ENCODE data around the gene DOCK8. TPM values are rescaled to one million over a fixed set of nuclear protein-coding genes. Genes with fewer than 3 reads are reported as not detected.

The DOCK8 gene
- total RNA-seq, 1 donor from 2014 or later: 83.4 TPM

DNA sequence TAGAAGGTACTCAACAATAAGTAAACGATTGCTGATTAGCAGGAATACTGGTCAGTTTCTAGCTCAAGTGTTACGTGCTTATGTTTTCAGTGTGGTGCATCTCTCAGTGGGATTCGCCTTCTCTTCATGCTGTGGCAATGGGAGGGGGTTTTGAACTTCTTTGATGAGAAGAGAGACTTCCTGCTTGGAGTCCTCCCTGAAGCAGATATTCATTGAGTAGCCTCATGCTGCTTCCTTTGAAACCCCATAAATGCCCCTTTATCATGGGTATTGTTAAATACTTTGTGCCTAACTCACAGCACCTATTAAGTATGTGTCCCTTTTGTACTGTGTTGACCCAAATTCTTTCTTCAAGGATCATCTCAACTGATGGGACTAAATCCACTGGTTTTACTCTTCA lies 116.5 kb downstream of the DOCK8 start:
- H3K36me3 ChIP-seq: peaks cover 66% of the 10 kb centered on the region
- H3K9me3 ChIP-seq: no peaks in the 10 kb centered on the region
- intact Hi-C loops (cut with DNase I): no loop called here
- DNase-seq (no peak), ATAC-seq (no peak)
- no peaks in the 10 kb centered on the region for H3K4me1 ChIP-seq
- TF ChIP-seq, protein P1, sequence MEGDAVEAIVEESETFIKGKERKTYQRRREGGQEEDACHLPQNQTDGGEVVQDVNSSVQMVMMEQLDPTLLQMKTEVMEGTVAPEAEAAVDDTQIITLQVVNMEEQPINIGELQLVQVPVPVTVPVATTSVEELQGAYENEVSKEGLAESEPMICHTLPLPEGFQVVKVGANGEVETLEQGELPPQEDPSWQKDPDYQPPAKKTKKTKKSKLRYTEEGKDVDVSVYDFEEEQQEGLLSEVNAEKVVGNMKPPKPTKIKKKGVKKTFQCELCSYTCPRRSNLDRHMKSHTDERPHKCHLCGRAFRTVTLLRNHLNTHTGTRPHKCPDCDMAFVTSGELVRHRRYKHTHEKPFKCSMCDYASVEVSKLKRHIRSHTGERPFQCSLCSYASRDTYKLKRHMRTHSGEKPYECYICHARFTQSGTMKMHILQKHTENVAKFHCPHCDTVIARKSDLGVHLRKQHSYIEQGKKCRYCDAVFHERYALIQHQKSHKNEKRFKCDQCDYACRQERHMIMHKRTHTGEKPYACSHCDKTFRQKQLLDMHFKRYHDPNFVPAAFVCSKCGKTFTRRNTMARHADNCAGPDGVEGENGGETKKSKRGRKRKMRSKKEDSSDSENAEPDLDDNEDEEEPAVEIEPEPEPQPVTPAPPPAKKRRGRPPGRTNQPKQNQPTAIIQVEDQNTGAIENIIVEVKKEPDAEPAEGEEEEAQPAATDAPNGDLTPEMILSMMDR (IDR thresholded peaks at IDR 0.05): no peak
- no peak overlapping the region for H3K27ac ChIP-seq
- no peaks in the 10 kb centered on the region for H3K27me3 ChIP-seq
- H3K4me3 ChIP-seq: no peak overlapping the region

DNA sequence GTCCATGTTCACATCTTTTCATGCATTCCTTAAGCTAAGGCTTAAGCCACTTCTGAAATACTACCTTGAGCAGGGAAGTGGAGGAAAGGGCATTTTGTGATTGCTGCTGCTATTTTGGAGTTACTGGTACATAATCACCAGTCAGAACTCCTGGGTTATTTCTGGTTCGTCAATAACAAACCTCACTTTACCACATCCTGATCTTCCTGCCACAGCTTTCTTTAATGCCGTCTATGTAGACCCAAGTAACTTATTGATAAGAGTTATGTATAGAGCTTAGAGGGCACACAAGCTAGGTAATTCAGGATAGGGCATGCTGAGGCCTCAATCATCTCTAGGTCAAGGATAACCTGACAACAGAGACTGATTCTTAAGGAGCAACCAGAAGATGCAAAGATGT lies 120.7 kb downstream of the DOCK8 start:
- Histone ChIP-seq H3K36me3 (peaks cover 76% of the 10 kb centered on the region), H3K4me1 (no peaks in the 10 kb centered on the region), H3K27ac (no peak overlapping the region), H3K9me3 (no peaks in the 10 kb centered on the region), H3K4me3 (no peak overlapping the region), H3K27me3 (no peaks in the 10 kb centered on the region)
- intact Hi-C loops (cut with DNase I): no loop called here
- no peak for ATAC-seq
- TF ChIP-seq, protein P1 (IDR thresholded peaks at IDR 0.05): no peak
- no peak for DNase-seq

DNA sequence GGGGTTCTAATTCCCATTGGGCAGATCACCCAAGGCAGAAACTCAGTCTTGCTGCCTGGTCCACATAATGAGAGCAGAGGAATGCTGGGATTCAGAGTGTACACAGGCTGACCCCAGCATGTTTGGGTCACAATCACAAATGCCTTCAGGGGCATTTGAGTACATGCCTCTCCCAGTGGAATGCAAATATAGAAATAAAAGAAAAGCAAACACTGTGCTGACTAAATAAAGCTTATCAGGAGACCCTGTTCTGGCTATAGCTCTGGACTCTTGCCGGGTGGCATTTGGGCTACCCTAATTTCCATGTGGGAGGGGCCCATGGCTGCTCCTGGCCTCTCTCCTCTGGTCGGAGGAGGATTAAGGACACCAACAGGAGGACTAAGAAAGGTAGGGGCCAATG lies 121.4 kb downstream of the DOCK8 start:
- Histone ChIP-seq H3K27ac (no peak overlapping the region), H3K4me3 (no peak overlapping the region), H3K4me1 (no peaks in the 10 kb centered on the region), H3K27me3 (no peaks in the 10 kb centered on the region), H3K9me3 (no peaks in the 10 kb centered on the region), H3K36me3 (peaks cover 72% of the 10 kb centered on the region)
- intact Hi-C loops (cut with DNase I): no loop called here
- peak; percentile 66 for DNase-seq
- TF ChIP-seq, protein P1 (IDR thresholded peaks at IDR 0.05): no peak
- ATAC-seq: peak; percentile 93

DNA sequence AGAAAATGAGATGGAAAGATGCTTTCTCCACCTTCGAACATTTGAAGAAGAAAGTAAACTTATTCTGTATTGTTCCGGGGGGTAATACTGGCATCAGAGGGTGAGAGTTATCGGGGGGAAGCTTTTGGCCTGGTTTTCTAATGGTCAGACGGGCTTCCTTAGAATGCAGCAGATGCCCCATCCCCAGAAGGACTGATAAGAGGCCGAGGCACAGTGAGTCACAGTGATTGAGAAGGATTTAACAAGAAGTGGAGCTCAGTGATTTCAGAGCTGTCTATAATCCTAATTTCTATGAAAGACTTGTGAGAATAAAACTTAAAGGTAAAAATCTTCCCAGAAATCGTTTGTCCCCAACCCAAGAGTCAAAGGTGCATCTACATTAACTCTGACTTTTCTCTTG lies 123.9 kb downstream of the DOCK8 start:
- intact Hi-C loops (cut with DNase I): no loop called here
- TF ChIP-seq, protein P1 (IDR thresholded peaks at IDR 0.05): no peak
- no peak for DNase-seq
- no peak for ATAC-seq
- no peak overlapping the region for H3K27ac ChIP-seq
- no peaks in the 10 kb centered on the region for H3K27me3 ChIP-seq
- no peaks in the 10 kb centered on the region for H3K9me3 ChIP-seq
- peaks cover 65% of the 10 kb centered on the region for H3K36me3 ChIP-seq
- H3K4me1 ChIP-seq: no peaks in the 10 kb centered on the region
- H3K4me3 ChIP-seq: no peak overlapping the region

DNA sequence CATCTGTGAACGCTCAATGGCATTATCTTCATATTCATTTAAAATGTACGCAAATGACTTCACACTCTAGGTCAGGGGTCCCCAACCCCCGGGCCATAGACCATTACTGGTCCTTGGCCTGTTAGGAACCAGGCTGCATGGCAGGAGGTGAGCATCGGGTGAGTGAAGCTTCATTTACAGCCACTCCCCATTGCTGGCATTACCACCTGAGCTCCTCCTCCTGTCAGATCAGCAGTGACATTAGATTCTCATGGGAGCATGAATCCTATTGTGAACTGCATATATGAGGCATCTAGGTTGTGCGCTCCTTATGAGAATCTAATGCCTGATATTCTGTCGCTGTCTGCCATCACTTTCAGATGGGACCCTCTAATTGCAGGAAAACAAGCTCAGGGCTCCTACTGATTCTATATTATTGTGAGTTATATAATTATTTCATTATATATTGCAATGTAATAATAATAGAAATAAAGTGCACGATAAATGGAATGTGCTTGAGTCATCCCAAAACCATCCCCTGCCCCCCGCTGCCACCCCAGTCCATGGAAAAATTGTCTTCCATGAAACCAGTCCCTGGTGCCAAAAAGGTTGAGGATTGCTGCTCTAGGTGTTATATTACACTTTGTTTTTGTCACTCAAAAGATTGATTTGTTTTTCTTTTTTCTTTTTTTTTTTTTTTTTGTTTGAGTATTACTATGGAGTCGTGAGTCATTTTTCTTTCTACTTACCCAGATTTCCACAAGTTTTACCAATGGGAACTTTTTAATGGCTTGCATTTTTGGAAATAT lies 127.2 kb downstream of the DOCK8 start:
- peaks cover 67% of the 10 kb centered on the region for H3K36me3 ChIP-seq
- H3K27me3 ChIP-seq: no peaks in the 10 kb centered on the region
- intact Hi-C loops (cut with DNase I): no loop called here
- H3K9me3 ChIP-seq: no peaks in the 10 kb centered on the region
- H3K27ac ChIP-seq: no peak overlapping the region
- H3K4me1 ChIP-seq: no peaks in the 10 kb centered on the region
- H3K4me3 ChIP-seq: no peak overlapping the region
- DNase-seq: no peak
- ATAC-seq: no peak
- TF ChIP-seq, protein P1 (IDR thresholded peaks at IDR 0.05): no peak

All from upper lobe of right lung (tissue), 1 donor.